A673 (cell line): ENCODE results near the gene YKT6. TPM values are rescaled to one million over a fixed set of nuclear protein-coding genes. Genes with fewer than 3 reads are reported as not detected.

ENCODE experiments used
- BruUV-seq: library from RNA; stranded (reverse); fragments of 400-500 nt; replicated peaks from 2 replicates; lab custom pipeline; 2021; lab: Mats Ljungman, UMichigan
- CTCF ChIA-PET: fragments of 300-600 bp; sonication (Branson Sonifier 250); formaldehyde crosslinking; loops from one replicate; lab custom pipeline; 2022; ENCODE audit warnings: antibody characterized with exemption; lab: Charles Lee
- POLR2A ChIA-PET: fragments of 300-600 bp; sonication (Branson Sonifier 250); formaldehyde crosslinking; loops from one replicate; lab custom pipeline; 2022; ENCODE audit warnings: antibody characterized with exemption; ENCODE audit not compliant: low non-redundant PET; lab: Charles Lee
- DNase-seq: peaks from one replicate; pipeline ENCODE4 v3.0.0-alpha.2; 2015; ENCODE audit warnings: low spot score
- H3K27ac ChIP-seq: fragments of 200-600 bp; sonication (generic); 2 replicates; pipeline ENCODE4 v1.5.1; 2016; ENCODE audit warnings: mixed run types, low read depth, mild to moderate bottlenecking, mixed read lengths, antibody characterized with exemption, low read length; ENCODE audit not compliant: poor library complexity, severe bottlenecking
- H3K27me3 ChIP-seq: fragments of 200-600 bp; sonication (generic); replicated peaks from 2 replicates; pipeline ENCODE4 v1.6.1; 2017; ENCODE audit warnings: mixed run types, low read depth, mild to moderate bottlenecking, mixed read lengths, antibody characterized with exemption, low read length; ENCODE audit not compliant: insufficient read depth, poor library complexity
- H3K36me3 ChIP-seq: fragments of 200-600 bp; sonication (generic); 2 replicates; pipeline ENCODE4 v1.6.1; 2016; ENCODE audit warnings: mixed run types, mild to moderate bottlenecking, mixed read lengths, antibody characterized with exemption, low read length; ENCODE audit not compliant: insufficient read depth, poor library complexity, severe bottlenecking
- H3K4me1 ChIP-seq: fragments of 200-600 bp; sonication (generic); 2 replicates; pipeline ENCODE4 v1.6.1; 2017; ENCODE audit warnings: mixed run types, mild to moderate bottlenecking, mixed read lengths, antibody characterized with exemption, low read length; ENCODE audit not compliant: insufficient read depth, poor library complexity, severe bottlenecking
- H3K4me3 ChIP-seq: fragments of 200-600 bp; sonication (generic); 2 replicates; pipeline ENCODE4 v1.5.1; 2016; ENCODE audit warnings: low read depth, mixed run types, mild to moderate bottlenecking, mixed read lengths, low read length; ENCODE audit not compliant: poor library complexity, severe bottlenecking
- H3K9me3 ChIP-seq: fragments of 200-600 bp; sonication (generic); 2 replicates; pipeline ENCODE4 v1.6.1; 2016; ENCODE audit warnings: mixed run types, low read depth, mild to moderate bottlenecking, mixed read lengths, antibody characterized with exemption, low read length; ENCODE audit not compliant: poor library complexity, severe bottlenecking
- EZH2 ChIP-seq: fragments of 200-600 bp; sonication (generic); IDR thresholded peaks from 2 replicates; pipeline ENCODE4 v1.6.1; 2017; ENCODE audit warnings: borderline replicate concordance, low read depth, mild to moderate bottlenecking, mixed read lengths, antibody characterized with exemption, low read length; ENCODE audit not compliant: poor library complexity, severe bottlenecking
- intact Hi-C: fragments of 100-400 bp; cut with micrococcal nuclease; formaldehyde crosslinking; loops from one replicate; pipeline ENCODE4 v1.10.0; 2022; ENCODE audit not compliant: unreplicated experiment
- total RNA-seq: library from RNA; stranded (reverse); gene quantifications from 2 replicates; pipeline ENCODE4 v1.2.3, GENCODE V29; 2021
- TF ChIP-seq, protein P1 (sequence below): fragments of 300-800, 200-600 bp; sonication (generic); conservative IDR thresholded peaks from 2 replicates; pipeline ENCODE4 v1.5.1; 2017; ENCODE audit warnings: low read depth, mild to moderate bottlenecking, antibody characterized with exemption, low read length, moderate library complexity, mixed read lengths

Gene YKT6
- total RNA-seq, 1 experiment from 2014 or later = 140 TPM

DNA sequence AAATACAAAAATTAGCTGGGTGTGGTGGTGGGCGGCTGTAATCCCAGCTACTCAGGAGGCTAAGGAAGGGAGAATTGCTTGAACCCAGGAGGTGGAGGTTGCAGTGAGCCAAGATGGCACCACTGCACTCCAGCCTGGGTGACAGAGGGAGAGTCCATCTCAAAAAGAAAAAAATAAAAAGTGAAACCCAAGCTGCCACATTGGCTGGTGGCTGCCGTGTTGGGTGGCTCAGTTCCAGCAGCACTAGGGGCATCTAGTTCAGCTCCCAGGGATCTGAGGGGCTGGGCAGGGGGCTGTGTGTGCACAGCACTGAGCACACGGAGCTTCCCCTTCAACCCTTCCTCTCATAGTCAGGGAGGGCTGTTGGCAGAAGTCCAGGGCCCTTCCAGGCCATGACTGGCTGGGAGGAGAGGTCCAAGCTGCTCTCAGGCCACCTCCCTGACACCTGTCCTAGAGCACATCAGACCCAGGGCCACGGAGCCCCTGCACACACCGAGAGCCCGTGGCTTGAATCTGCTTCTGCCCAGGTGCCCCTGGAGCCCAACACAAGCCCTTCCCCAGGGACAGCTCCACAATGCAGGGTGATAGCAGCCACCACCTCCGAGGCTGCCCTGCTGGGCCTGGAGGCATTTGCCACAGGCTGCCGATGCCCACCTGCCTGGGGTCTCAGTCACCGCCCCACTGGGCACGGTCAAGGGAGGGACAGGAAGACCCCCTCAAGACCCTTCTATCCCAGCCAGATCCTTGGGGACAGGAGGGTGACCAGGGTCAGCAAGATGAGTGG is 47.3 kb downstream of the YKT6 start:
- H3K4me1 ChIP-seq = no peaks in the 10 kb centered on the region
- no peaks in the 10 kb centered on the region for H3K9me3 ChIP-seq
- TF ChIP-seq EZH2 = no peak
- TF ChIP-seq, protein P1, sequence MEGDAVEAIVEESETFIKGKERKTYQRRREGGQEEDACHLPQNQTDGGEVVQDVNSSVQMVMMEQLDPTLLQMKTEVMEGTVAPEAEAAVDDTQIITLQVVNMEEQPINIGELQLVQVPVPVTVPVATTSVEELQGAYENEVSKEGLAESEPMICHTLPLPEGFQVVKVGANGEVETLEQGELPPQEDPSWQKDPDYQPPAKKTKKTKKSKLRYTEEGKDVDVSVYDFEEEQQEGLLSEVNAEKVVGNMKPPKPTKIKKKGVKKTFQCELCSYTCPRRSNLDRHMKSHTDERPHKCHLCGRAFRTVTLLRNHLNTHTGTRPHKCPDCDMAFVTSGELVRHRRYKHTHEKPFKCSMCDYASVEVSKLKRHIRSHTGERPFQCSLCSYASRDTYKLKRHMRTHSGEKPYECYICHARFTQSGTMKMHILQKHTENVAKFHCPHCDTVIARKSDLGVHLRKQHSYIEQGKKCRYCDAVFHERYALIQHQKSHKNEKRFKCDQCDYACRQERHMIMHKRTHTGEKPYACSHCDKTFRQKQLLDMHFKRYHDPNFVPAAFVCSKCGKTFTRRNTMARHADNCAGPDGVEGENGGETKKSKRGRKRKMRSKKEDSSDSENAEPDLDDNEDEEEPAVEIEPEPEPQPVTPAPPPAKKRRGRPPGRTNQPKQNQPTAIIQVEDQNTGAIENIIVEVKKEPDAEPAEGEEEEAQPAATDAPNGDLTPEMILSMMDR = no peak
- ChIA-PET CTCF (interaction anchor here (0.5 kb wide), 1 partner anchor 230 kb away, joined by 3 read pairs; no protein-coding TSS in a partner anchor), POLR2A (no interaction called here)
- intact Hi-C loops = loop anchor here (10.0 kb wide), 1 partner anchor 887 kb away; no protein-coding TSS in a partner anchor
- no TSS peak for BruUV-seq
- no peaks in the 10 kb centered on the region for H3K36me3 ChIP-seq
- no peak overlapping the region for H3K27ac ChIP-seq
- no peaks in the 10 kb centered on the region for H3K27me3 ChIP-seq
- DNase-seq = no peak
- H3K4me3 ChIP-seq = no peak overlapping the region

DNA sequence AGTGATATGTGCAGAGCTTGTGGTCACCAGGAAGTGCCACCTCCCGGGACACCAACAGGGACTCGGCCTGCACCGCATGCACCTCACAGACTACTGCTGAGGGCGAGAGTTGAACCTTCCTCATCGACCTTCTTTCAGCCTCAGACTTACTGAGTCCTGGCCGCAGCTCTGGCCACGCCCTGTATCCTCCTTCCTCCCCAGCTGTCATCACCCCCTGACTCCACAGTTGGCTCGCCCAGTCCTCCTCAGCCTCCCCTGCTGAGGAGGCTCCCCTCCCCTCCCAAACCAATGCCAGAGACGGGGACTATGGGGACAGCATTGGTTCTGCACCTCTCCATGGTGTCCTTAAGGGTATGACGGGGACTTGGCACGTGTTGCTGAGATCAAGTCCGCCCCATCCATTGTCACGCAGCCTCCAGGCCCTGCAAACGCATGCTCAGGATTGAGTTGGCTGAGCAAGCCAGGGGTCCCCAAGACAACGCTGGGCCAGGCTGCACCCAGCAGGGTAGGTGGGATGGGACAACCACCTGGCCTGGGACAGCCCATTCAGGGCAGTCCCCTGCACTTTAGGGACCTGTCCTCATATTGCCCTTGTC is 49.0 kb downstream of the YKT6 start:
- intact Hi-C loops = loop anchor here (10.0 kb wide), 1 partner anchor 885 kb away; no protein-coding TSS in a partner anchor
- DNase-seq = no peak
- Histone ChIP-seq H3K4me1 (no peaks in the 10 kb centered on the region), H3K4me3 (no peak overlapping the region), H3K27ac (no peak overlapping the region), H3K27me3 (no peaks in the 10 kb centered on the region), H3K9me3 (no peaks in the 10 kb centered on the region), H3K36me3 (no peaks in the 10 kb centered on the region)
- BruUV-seq = no TSS peak
- ChIA-PET CTCF (no interaction called here), POLR2A (no interaction called here)
- TF ChIP-seq EZH2 = no peak
- TF ChIP-seq, protein P1 = no peak

DNA sequence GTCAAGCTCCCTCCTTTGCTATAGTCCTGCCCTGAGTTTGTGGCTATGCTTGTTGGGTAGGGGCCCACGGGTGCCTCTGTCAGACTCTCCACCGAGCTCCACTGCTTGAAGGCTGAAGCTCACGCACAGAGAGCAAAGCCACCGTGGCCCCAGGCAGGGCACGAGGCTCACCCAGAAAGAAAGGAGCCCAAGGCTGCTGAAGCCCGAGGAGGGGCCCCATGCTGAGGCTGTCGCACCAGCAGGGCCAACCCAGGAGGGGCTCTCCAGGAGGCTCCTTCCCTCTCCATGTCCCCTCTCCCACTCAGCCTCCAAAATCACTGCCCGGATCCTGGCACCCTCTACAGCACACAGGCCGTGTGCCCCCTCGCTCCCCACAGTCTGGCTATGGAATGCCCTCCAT is 50.5 kb downstream of the YKT6 start:
- Histone ChIP-seq H3K27me3 (no peaks in the 10 kb centered on the region), H3K4me3 (no peak overlapping the region), H3K9me3 (no peaks in the 10 kb centered on the region), H3K4me1 (no peaks in the 10 kb centered on the region), H3K27ac (no peak overlapping the region), H3K36me3 (no peaks in the 10 kb centered on the region)
- POLR2A ChIA-PET = no interaction called here
- TF ChIP-seq EZH2 = no peak
- TF ChIP-seq, protein P1 = no peak
- CTCF ChIA-PET = no interaction called here
- intact Hi-C loops = no loop called here
- no peak for DNase-seq
- BruUV-seq = no TSS peak
